Neuron (in vitro differentiated cells): ENCODE measurements around the gene MFF.

Experiments used
- H2AFZ ChIP-seq: one replicate; pipeline ENCODE4 v1.6.1; 2013; ENCODE audit warnings: low read depth, mild to moderate bottlenecking, inconsistent platforms, low read length, moderate library complexity
- H3K27me3 ChIP-seq: one replicate; pipeline ENCODE4 v1.6.1; 2013; ENCODE audit warnings: low read length; ENCODE audit not compliant: insufficient read depth
- H3K36me3 ChIP-seq: one replicate; pipeline ENCODE4 v1.6.1; 2013; ENCODE audit warnings: low read length; ENCODE audit not compliant: insufficient read depth
- H3K4me1 ChIP-seq: one replicate; pipeline ENCODE4 v1.6.1; 2013; ENCODE audit warnings: low read length; ENCODE audit not compliant: insufficient read depth
- H3K4me3 ChIP-seq: 2 replicates; pipeline ENCODE4 v1.5.1; 2013; ENCODE audit warnings: mild to moderate bottlenecking, low read length, moderate library complexity
- H3K9me3 ChIP-seq: one replicate; pipeline ENCODE4 v1.6.1; 2013; ENCODE audit warnings: low read length

The MFF gene, protein sequence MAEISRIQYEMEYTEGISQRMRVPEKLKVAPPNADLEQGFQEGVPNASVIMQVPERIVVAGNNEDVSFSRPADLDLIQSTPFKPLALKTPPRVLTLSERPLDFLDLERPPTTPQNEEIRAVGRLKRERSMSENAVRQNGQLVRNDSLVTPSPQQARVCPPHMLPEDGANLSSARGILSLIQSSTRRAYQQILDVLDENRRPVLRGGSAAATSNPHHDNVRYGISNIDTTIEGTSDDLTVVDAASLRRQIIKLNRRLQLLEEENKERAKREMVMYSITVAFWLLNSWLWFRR

GRCh38 chr2:227324995-227325838 is at the start of gene MFF:
MFF (plus strand) TSS chr2:227325251; CDS start chr2:227330666, 5,415 bp downstream.
- peak within 1 kb of the TSS; percentile 87 for H3K4me3 ChIP-seq
- H2AFZ ChIP-seq = peak within 1 kb of the TSS; percentile 98
- peaks cover 24% of the 10 kb centered on the region for H3K4me1 ChIP-seq
- H3K27me3 ChIP-seq = no peaks in the 10 kb centered on the region
- peaks cover 12% of the 10 kb centered on the region for H3K36me3 ChIP-seq
- peaks cover 5% of the 10 kb centered on the region for H3K9me3 ChIP-seq

- H3K27me3 ChIP-seq = no peaks in the 10 kb centered on the region
- H3K4me3 ChIP-seq = no peak overlapping the region
- no peaks in the 10 kb centered on the region for H3K4me1 ChIP-seq
- no peak overlapping the region for H2AFZ ChIP-seq
- H3K9me3 ChIP-seq = no peaks in the 10 kb centered on the region
- no peaks in the 10 kb centered on the region for H3K36me3 ChIP-seq
These were observed 44.2 kb upstream of the MFF start for GRCh38 chr2:227280895-227281294.

DNA sequence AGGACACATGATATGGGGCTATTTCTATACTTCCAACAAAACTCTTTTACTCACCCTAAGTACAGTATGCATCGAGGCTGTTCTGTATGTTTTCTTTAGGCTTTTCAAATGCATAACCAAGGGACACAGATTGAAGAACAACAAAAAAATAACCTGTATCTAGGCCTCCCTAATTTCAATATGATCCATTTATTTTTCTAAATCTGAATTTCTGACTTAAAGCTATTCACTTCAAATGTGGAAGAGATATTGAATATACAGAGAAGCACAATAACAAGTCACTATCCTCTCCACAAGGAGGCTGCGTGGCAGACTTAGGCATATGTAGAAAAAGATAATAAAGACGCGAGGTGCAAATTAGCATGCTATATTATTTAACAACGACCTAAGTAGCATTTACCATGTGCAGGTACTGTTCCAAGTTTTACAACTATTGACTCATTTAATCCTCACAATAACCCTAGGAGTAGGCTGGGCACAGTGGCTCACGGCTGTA is 39.3 kb upstream of the MFF start:
- H2AFZ ChIP-seq = no peak overlapping the region
- H3K27me3 ChIP-seq = no peaks in the 10 kb centered on the region
- no peak overlapping the region for H3K4me3 ChIP-seq
- H3K9me3 ChIP-seq = no peaks in the 10 kb centered on the region
- H3K4me1 ChIP-seq = no peaks in the 10 kb centered on the region
- no peaks in the 10 kb centered on the region for H3K36me3 ChIP-seq

GRCh38 chr2:227287771-227288170 is 37.3 kb upstream of the MFF start:
- H3K4me1 ChIP-seq = no peaks in the 10 kb centered on the region

DNA sequence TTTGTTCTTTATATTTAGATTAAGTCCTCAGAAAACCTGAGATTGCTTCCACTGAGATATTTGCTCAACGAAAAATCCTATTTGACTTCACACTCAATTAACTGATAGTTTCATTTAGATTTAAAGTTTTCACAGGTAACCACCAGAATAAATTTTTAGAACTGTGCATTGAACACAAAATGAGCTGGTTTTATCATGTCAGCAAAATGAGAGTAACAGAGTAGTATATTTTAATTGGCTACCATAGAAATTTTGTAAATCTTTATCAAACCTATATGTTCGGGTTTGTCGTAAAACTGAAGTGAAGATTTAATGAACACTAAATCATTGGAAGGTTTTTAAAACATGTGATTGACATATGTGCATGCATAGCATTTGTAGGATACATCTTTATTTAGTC is 32.7 kb upstream of the MFF start:
- Histone ChIP-seq H2AFZ (no peak overlapping the region), H3K27me3 (no peaks in the 10 kb centered on the region), H3K9me3 (no peaks in the 10 kb centered on the region), H3K4me1 (no peaks in the 10 kb centered on the region), H3K36me3 (no peaks in the 10 kb centered on the region), H3K4me3 (no peak overlapping the region)

More at GRCh38 chr2:227287771-227288170, 37.3 kb upstream of the MFF start:
- Histone ChIP-seq H3K4me3 (no peak overlapping the region), H3K27me3 (no peaks in the 10 kb centered on the region), H3K36me3 (no peaks in the 10 kb centered on the region), H3K9me3 (no peaks in the 10 kb centered on the region), H2AFZ (no peak overlapping the region)

DNA sequence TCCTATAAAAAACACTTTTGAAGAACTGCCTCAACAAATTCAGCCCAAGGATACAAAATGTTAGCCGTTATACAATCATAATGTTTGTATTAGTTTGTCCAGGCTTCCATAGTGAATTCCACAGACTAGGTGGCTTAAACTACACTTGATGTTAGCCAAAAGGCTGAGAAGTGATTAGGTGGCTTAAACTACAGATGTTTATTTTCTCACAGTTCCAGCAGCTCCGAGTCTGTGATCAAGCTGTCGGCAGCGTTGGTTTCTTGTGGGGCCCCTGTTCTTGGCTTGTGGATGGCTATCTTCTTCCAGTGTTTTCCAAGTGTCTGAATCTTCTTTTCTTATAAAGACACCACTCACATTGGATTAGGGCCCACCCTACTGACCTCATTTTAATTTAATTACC is 31.5 kb upstream of the MFF start:
- Histone ChIP-seq H3K4me3 (no peak overlapping the region), H3K9me3 (no peaks in the 10 kb centered on the region), H3K27me3 (no peaks in the 10 kb centered on the region), H2AFZ (no peak overlapping the region), H3K36me3 (no peaks in the 10 kb centered on the region), H3K4me1 (no peaks in the 10 kb centered on the region)

DNA sequence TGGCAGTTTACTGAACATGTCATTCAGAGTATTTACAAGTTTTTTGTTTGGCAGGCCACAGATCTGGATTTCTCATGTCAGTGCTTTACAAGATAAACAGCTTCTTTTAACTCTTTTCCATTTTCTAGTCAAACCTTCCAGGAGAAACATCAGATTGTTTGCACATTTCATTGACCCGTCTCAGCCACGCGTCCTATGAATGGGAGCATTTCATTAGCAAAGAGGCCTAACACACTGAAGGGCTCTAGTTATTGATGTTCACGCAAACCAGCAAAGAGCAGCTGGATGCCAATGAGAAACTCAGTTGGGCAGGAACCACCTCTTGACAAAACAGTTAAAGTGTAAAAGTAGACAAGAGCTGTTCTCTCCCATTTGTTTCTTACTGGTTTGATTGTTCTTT is 29.2 kb upstream of the MFF start:
- Histone ChIP-seq H3K9me3 (no peaks in the 10 kb centered on the region), H3K4me3 (no peak overlapping the region), H3K27me3 (no peaks in the 10 kb centered on the region), H3K4me1 (no peaks in the 10 kb centered on the region), H3K36me3 (no peaks in the 10 kb centered on the region), H2AFZ (no peak overlapping the region)

- Histone ChIP-seq H3K27me3 (no peaks in the 10 kb centered on the region), H3K4me3 (no peak overlapping the region), H2AFZ (no peak overlapping the region), H3K9me3 (no peaks in the 10 kb centered on the region), H3K4me1 (no peaks in the 10 kb centered on the region), H3K36me3 (no peaks in the 10 kb centered on the region)
These were observed 28.2 kb upstream of the MFF start for GRCh38 chr2:227296671-227297405.

DNA sequence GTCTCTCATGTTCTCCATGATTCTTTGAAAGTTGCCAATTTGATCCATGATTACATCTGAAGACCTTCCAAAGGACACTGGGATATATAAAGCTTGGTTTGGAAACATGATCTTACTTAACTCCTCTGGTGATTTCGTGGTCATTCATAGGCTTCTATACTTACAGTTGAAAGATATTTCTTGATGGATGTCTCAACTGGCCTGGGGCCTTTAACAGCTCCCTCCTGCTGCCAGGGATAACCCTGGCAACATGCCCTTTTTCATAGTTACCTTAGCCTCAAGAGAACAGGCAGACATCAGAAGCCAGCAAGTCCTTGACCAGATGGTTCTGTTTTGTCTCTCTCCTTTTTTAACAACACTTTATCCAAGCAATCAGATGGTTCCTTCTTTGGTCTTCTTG is 23.5 kb upstream of the MFF start:
- Histone ChIP-seq H3K27me3 (no peaks in the 10 kb centered on the region), H3K4me3 (no peak overlapping the region), H3K9me3 (no peaks in the 10 kb centered on the region)

GRCh38 chr2:227308784-227309183 is 16.3 kb upstream of the MFF start:
- Histone ChIP-seq H3K4me3 (no peak overlapping the region), H3K36me3 (no peaks in the 10 kb centered on the region), H3K9me3 (no peaks in the 10 kb centered on the region), H2AFZ (no peak overlapping the region), H3K27me3 (no peaks in the 10 kb centered on the region), H3K4me1 (no peaks in the 10 kb centered on the region)

More for the DNA sequence above, 23.5 kb upstream of the MFF start:
- no peaks in the 10 kb centered on the region for H3K4me1 ChIP-seq
- H2AFZ ChIP-seq = no peak overlapping the region
- H3K36me3 ChIP-seq = no peaks in the 10 kb centered on the region

DNA sequence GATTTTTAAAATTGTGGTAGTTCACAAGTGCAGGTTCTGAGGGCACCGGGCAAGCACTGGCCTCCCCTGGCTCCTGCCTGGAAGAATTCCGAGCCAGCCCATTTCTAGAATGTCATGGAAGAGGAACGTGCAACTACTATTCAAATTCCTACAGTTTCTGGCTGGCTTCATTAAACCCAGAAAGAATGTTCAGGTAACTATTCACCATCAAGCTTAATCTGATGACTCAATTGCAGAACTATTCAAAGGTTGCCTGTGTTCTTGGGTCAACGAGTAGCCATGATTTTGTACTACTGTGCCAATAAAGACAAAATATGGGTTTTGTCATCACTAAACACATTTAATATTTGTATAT is 14.3 kb upstream of the MFF start:
- no peaks in the 10 kb centered on the region for H3K9me3 ChIP-seq
- no peaks in the 10 kb centered on the region for H3K27me3 ChIP-seq
- H2AFZ ChIP-seq = no peak overlapping the region
- no peaks in the 10 kb centered on the region for H3K4me1 ChIP-seq
- H3K36me3 ChIP-seq = no peaks in the 10 kb centered on the region
- no peak overlapping the region for H3K4me3 ChIP-seq

GRCh38 chr2:227311861-227312506 is 13.1 kb upstream of the MFF start:
- H2AFZ ChIP-seq = no peak overlapping the region
- H3K4me3 ChIP-seq = no peak overlapping the region
- no peaks in the 10 kb centered on the region for H3K36me3 ChIP-seq
- no peaks in the 10 kb centered on the region for H3K27me3 ChIP-seq
- H3K9me3 ChIP-seq = no peaks in the 10 kb centered on the region
- H3K4me1 ChIP-seq = no peaks in the 10 kb centered on the region
